ENCODE data around the gene CD320.
"Not testable (repeated sequence)": the region's sequence is repeated elsewhere in the genome, so short reads cannot be mapped to it uniquely, and the experiment has no call there.

Gene CD320

GRCh38 chr19:8342684-8343482 is 34.7 kb upstream of the CD320 start, which contains the start of gene KANK3:
Gene KANK3, minus strand, starts transcription at chr19:8343262. Its CDS starts 5,434 bp downstream, at chr19:8337828.
- peak; percentile 99 for DNase-seq (ENCODE audit: low read depth)
- no peak for TF ChIP-seq CTCF (IDR thresholded peaks at IDR 0.05; ENCODE audit: insufficient read depth, low read depth, low read length, missing control alignments)
- peak within 1 kb of the TSS; percentile 57 for H3K4me3 ChIP-seq (ENCODE audit: low read depth, low read length)

- H3K4me3 ChIP-seq (ENCODE audit: low read depth, low read length) = no peak overlapping the region
- no peak for DNase-seq (ENCODE audit: low read depth)
- no peak for TF ChIP-seq CTCF (IDR thresholded peaks at IDR 0.05; ENCODE audit: insufficient read depth, low read depth, low read length, missing control alignments)
Measured at GRCh38 chr19:8342316-8342683, 34.1 kb upstream of the CD320 start.

GRCh38 chr19:8341504-8341903 is 33.3 kb upstream of the CD320 start:
- DNase-seq (ENCODE audit: low read depth); H3K4me3 ChIP-seq (ENCODE audit: low read depth, low read length): not testable (repeated sequence)

GRCh38 chr19:8340341-8341096 is 32.4 kb upstream of the CD320 start:
- TF ChIP-seq CTCF (IDR thresholded peaks at IDR 0.05; ENCODE audit: insufficient read depth, low read depth, low read length, missing control alignments) = peak; percentile 11
- no peak overlapping the region for H3K4me3 ChIP-seq (ENCODE audit: low read depth, low read length)
- DNase-seq (ENCODE audit: low read depth) = no peak

GRCh38 chr19:8338835-8339234 is 30.7 kb upstream of the CD320 start:
- DNase-seq (ENCODE audit: low read depth) = no peak
- no peak for TF ChIP-seq CTCF (IDR thresholded peaks at IDR 0.05; ENCODE audit: insufficient read depth, low read depth, low read length, missing control alignments)
- H3K4me3 ChIP-seq (ENCODE audit: low read depth, low read length) = no peak overlapping the region

- TF ChIP-seq CTCF (IDR thresholded peaks at IDR 0.05; ENCODE audit: insufficient read depth, low read depth, low read length, missing control alignments) = no peak
- DNase-seq (ENCODE audit: low read depth) = no peak
- no peak overlapping the region for H3K4me3 ChIP-seq (ENCODE audit: low read depth, low read length)
Measured at GRCh38 chr19:8337728-8338127, 29.6 kb upstream of the CD320 start.

GRCh38 chr19:8336660-8337059 is 28.5 kb upstream of the CD320 start:
- no peak for TF ChIP-seq CTCF (IDR thresholded peaks at IDR 0.05; ENCODE audit: insufficient read depth, low read depth, low read length, missing control alignments)
- DNase-seq (ENCODE audit: low read depth) = no peak
- no peak overlapping the region for H3K4me3 ChIP-seq (ENCODE audit: low read depth, low read length)

Data from GM12865 (cell line).